NOMO-1 treated with DMSO at 0.1 percent for 48 hours (cell line): ENCODE data around the gene ATOH7.
"Not testable (repeated sequence)": the region's sequence is repeated elsewhere in the genome, so short reads cannot be mapped to it uniquely, and the experiment has no call there.

Experiments
- DNase-seq: peaks from one replicate; lab custom pipeline; 2025; ENCODE audit not compliant: unreplicated experiment; lab: John Stamatoyannopoulos, UW

The ATOH7 gene

GRCh38 chr10:68231817-68232251 is at the start of gene ATOH7:
ATOH7 (minus strand) TSS chr10:68232113; CDS start chr10:68231677, 436 bp downstream.
- no peak for DNase-seq

DNA sequence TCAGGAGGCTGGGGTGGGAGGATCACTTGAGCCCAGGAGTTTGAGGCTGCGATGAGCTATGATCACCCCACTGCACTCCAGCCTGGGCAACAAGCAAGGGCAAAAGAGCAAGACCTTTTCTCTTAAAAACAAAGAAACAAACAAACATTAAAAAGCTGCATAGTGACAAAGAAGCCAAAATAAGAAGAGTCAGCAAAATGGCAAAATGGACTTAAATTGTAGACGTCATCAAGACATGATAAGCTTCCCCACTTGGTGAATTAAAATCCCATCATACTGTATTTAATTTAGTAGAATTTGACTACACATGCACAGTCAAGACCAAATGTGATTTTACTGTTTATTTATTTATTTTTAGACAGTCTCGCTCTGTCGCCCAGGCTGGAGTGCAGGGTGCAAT is 48.8 kb upstream of the ATOH7 start:
- no peak for DNase-seq

GRCh38 chr10:68278906-68279753 is 47.2 kb upstream of the ATOH7 start:
- DNase-seq = not testable (repeated sequence)

DNA sequence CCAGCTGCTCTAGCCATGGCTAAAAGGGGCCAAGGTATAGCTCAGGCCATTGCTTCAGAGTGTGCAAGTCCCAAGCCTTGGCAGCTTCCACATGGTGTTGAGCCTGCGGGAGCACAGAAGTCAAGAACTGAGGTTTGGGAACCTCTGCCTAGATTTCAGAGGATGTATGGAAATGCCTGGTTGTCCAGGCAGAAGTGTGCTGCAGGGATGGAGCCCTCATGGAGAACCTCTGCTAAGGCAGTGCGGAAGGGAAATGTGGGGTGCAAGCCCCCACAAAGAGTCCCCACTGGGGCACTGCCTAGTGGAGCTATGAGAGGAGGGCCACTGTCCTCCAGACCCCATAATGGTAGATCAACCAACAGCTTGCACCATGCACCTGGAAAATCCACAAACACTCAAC is 45.9 kb upstream of the ATOH7 start:
- not testable (repeated sequence) for DNase-seq

DNA sequence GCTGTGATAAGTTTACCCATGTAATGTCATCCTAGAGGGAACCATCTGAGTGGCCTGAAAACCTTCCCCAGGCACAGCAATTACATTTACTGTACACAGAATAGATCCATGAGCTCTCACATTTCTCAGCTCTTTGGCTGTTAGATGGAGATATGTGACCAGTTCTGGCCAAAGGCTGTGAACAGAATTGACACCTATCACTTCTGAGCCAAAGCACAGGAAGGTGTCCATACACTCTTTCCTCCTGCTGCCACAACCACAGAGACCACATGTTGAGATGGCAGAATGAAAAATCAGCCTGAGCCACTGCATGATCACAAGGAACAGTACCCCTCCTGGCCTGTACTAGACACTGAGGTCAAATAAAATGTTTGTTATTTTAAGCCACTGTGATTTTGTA is 44.3 kb upstream of the ATOH7 start:
- no peak for DNase-seq

GRCh38 chr10:68275600-68276126 is 43.8 kb upstream of the ATOH7 start:
- no peak for DNase-seq

- no peak for DNase-seq
Measured at GRCh38 chr10:68272833-68273232, 40.9 kb upstream of the ATOH7 start.

- DNase-seq = no peak
Measured at GRCh38 chr10:68271196-68271882, 39.4 kb upstream of the ATOH7 start.

DNA sequence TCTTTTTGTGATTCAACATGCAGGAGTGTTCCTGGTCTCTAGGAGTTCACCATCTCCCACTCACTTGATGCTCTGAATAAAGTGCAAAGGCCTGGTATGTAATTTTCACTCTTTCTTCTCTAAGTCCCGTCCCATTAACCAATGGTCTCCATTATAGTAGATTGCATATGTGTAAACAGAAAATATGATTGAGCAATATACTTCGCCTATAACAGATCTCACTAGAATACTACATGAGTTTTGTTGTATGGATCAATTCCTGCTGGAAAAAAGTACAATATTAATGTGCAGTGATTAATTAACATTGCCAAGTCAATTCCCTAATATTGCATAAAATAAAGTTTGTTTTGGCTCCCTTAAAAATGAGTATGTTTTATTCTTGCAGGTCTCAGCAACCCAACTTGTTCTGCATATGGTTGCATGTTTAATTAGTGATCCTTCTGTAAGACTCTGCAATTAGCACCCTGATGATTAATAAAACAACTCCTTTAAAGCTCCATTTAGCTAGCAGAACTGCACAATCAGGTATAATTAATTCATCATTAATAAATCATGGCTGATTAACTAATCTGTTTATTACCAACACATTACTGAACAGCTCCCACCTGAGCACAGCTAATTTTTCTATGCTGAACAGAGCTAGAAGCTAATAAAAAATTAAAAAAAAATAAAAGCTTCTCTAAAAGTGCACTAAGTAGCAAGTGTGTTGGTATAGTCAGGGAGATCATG is 37.8 kb upstream of the ATOH7 start:
- no peak for DNase-seq

- DNase-seq = no peak
Measured at GRCh38 chr10:68261132-68261856, 29.4 kb upstream of the ATOH7 start.

- no peak for DNase-seq
Measured at GRCh38 chr10:68253346-68253745, 21.4 kb upstream of the ATOH7 start.

- peak; percentile 44 for DNase-seq
Measured at GRCh38 chr10:68251625-68252495, 19.9 kb upstream of the ATOH7 start.

GRCh38 chr10:68251151-68251550 is 19.2 kb upstream of the ATOH7 start:
- DNase-seq = no peak

GRCh38 chr10:68249297-68249696 is 17.4 kb upstream of the ATOH7 start:
- no peak for DNase-seq

DNA sequence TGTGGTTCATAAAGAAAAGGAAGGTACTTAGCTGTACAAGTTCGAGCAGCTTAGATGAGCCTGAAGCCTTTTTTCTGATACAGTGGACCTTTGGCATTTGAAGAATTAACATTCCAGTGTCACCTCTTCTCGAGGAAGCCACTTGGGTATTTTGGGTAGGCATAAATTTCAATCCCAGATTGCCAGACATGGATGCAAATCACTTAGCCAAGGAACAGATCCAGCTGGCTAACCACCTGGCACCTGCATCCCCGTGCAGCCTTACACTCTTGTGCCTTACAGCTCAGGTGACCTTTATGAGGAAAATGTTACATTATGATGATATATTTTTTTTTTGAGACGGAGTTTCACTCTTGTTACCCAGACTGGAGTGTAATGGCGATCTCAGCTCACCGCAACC is 16.0 kb upstream of the ATOH7 start:
- DNase-seq = no peak

GRCh38 chr10:68246397-68246796 is 14.5 kb upstream of the ATOH7 start:
- DNase-seq = not testable (repeated sequence)

DNA sequence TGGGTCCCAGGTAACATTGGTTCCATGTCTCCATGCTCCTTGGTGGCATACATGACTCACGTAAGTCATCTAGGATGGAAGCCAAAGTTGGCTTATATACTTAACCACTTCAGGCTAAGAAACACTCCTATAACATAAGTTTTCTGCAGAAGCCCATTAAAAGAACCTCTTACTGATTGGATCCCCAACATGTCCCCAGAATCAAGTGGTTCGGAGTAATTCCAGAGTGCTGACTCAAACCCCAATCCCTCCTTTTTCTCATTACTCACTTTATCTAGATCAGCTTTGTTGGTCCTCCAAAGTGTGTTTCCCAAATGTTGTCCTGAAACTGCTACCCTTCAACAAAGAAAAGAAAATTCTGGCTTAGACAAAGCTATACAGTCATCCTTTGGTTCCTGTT is 10.1 kb upstream of the ATOH7 start:
- no peak for DNase-seq

GRCh38 chr10:68239596-68240150 is 7.8 kb upstream of the ATOH7 start:
- DNase-seq = no peak

DNA sequence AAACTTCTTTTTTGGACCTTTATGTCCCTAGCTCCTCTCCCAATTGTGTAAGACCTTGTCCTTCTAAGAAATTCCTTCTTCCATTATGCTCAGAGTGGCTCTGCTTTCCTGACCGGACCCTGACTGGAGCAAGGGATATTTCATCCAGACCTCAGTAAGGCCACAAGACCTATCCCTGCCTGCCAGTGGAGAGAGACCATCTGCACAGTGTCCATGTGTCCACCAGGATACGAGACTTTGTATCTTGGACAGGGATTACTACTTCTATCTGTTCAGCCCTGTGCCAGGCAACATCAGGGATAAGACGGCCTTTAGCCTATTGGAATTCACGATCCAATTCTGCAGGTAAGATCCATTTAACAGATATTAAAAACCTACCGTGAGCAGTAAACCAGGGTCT is 7.2 kb upstream of the ATOH7 start:
- DNase-seq = no peak
